ENCODE data around the gene TRAF2.
"Not testable (repeated sequence)": the region's sequence is repeated elsewhere in the genome, so short reads cannot be mapped to it uniquely, and the experiment has no call there.

The TRAF2 gene

GRCh38 chr9:136885950-136886578, at the start of gene TRAF2:
TSS of gene TRAF2 (plus strand) at chr9:136886516. CDS start at chr9:136898741, 12,225 bp downstream.
- no peak for FAIRE-seq

- FAIRE-seq: no peak
Observed at GRCh38 chr9:136837146-136837855, 49.0 kb upstream of the TRAF2 start.

- FAIRE-seq: not testable (repeated sequence)
Observed at GRCh38 chr9:136837856-136838277, 48.4 kb upstream of the TRAF2 start.

- no peak for FAIRE-seq
Observed at GRCh38 chr9:136838314-136839228, 47.7 kb upstream of the TRAF2 start.

GRCh38 chr9:136839229-136840139, 46.8 kb upstream of the TRAF2 start:
- no peak for FAIRE-seq

- no peak for FAIRE-seq
Observed at GRCh38 chr9:136840140-136840876, 46.0 kb upstream of the TRAF2 start.

GRCh38 chr9:136840877-136841645, 45.3 kb upstream of the TRAF2 start:
- no peak for FAIRE-seq

- FAIRE-seq: not testable (repeated sequence)
Observed at GRCh38 chr9:136841646-136842379, 44.5 kb upstream of the TRAF2 start.

GRCh38 chr9:136842380-136842948, 43.9 kb upstream of the TRAF2 start, which contains the start of gene AJM1:
TSS of gene AJM1 (plus strand) at chr9:136842478. CDS start at chr9:136844415, 1,937 bp downstream.
- not testable (repeated sequence) for FAIRE-seq

- not testable (repeated sequence) for FAIRE-seq
Observed at GRCh38 chr9:136843159-136843800, 43.0 kb upstream of the TRAF2 start.

- not testable (repeated sequence) for FAIRE-seq
Observed at GRCh38 chr9:136843801-136844740, 42.2 kb upstream of the TRAF2 start.

- FAIRE-seq: no peak
Observed at GRCh38 chr9:136844761-136845464, 41.4 kb upstream of the TRAF2 start.

GRCh38 chr9:136845465-136846260, 40.7 kb upstream of the TRAF2 start:
- FAIRE-seq: no peak

GRCh38 chr9:136846376-136847087, 39.8 kb upstream of the TRAF2 start:
- no peak for FAIRE-seq

- FAIRE-seq: no peak
Observed at GRCh38 chr9:136847088-136847825, 39.1 kb upstream of the TRAF2 start.
